A549 treated with CORT108297 at 1 μM for 4 hours (cell line): ENCODE data around the gene TRIM64. TPM values are rescaled to one million over a fixed set of nuclear protein-coding genes. Genes with fewer than 3 reads are reported as not detected.

Source experiments
- total RNA-seq: library from RNA; stranded (reverse); fragments of 200-300 nt; extraction: Qiagen RNA extraction; gene quantifications from 5 replicates; pipeline ENCODE4 v1.2.3, GENCODE V29; 2022

Gene TRIM64
- not detected in 5 replicates for total RNA-seq

GRCh38 chr11:89965737-89966136, at the start of gene TRIM64:
Gene TRIM64 (plus strand): TSS chr11:89966037. CDS start chr11:89968504, 2,467 bp downstream.

DNA sequence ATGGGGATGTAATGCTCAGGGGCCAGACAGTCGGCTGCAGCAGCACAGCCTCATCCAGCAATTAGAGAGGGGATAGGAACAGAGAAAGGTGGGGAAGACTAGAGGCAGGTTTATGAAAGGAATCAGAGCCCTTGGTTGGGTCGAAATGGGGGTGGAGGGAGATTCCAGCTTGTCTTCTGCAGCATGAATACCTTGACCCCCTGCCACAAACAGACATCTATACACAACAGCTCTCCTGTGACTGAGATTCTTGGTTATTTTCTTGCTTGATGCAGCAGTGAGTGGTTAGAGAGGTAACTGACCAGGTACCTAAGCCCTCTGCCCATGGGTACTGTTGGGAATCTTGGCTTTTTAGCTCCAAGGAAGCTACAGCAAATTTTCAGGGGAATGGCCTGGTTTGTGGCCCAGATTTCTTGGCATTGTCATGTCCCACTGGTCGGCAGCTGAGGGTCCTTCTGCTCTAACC, 43.6 kb upstream of the TRIM64 start, which contains the start of gene TRIM49D1:
Gene TRIM49D1 (minus strand): TSS at position 51 of the 466 bp plus-strand sequence. CDS start 4,535 bp downstream, outside the sequence.

DNA sequence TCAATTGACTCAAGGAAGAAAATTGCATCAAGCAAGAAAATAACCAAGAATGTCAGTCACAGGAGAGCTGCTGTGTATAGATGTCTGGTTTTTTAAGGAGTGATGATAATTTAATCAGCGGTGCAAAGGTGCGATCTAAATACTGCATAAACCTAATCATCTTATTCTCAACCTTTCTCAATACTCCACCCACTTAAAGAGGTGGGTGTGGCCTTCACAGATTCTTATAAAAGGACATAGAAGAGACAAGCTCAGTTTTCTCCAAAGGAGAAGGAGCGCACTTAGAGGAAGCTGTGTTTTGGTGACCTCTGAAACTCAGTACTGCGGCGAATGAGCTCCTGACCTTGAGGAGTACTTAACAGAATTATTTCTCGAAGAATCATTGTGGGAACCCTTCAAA, 42.1 kb upstream of the TRIM64 start, which contains the start of gene TRIM49D2:
Gene TRIM49D2 (plus strand): TSS at position 301 of the 400 bp plus-strand sequence. CDS start 2,698 bp downstream, outside the sequence.

Other genes with a start within 250 kb of the TRIM64 start
- gene TRIM49, start 157.5 kb upstream of the TRIM64 start, total RNA-seq: not detected in 5 replicates
- not detected in 5 replicates for gene TRIM64B, start 87.5 kb upstream of the TRIM64 start, total RNA-seq
- 0.06 TPM in 1 of 5 replicates, not detected in the others for gene TRIM49D1, start 43.8 kb upstream of the TRIM64 start, total RNA-seq
- gene TRIM49D2, start 42.0 kb upstream of the TRIM64 start, total RNA-seq: not detected in 5 replicates
- not detected in 5 replicates for gene TRIM49C, start 65.1 kb downstream of the TRIM64 start, total RNA-seq
- not detected in 5 replicates for gene UBTFL1, start 119.9 kb downstream of the TRIM64 start, total RNA-seq
- gene NAALAD2, start 168.6 kb downstream of the TRIM64 start, total RNA-seq: not detected in 5 replicates